ENCODE data around the gene ARSG. TPM values are rescaled to one million over a fixed set of nuclear protein-coding genes. Genes with fewer than 3 reads are reported as not detected.
"Not testable (repeated sequence)": the region's sequence is repeated elsewhere in the genome, so short reads cannot be mapped to it uniquely, and the experiment has no call there.

The ARSG gene
- total RNA-seq (2014; rRNA removed; shearing (Covaris generic)), result 31.7 and 32.9 TPM in 2 replicates
- polyA plus RNA-seq (2015; cell fraction: cytosol; rRNA removed), result 26.5 and 42.3 TPM in 2 replicates
- polyA plus RNA-seq (2015; cell fraction: nucleus; rRNA removed), result 48.1 and 65.6 TPM in 2 replicates

DNA sequence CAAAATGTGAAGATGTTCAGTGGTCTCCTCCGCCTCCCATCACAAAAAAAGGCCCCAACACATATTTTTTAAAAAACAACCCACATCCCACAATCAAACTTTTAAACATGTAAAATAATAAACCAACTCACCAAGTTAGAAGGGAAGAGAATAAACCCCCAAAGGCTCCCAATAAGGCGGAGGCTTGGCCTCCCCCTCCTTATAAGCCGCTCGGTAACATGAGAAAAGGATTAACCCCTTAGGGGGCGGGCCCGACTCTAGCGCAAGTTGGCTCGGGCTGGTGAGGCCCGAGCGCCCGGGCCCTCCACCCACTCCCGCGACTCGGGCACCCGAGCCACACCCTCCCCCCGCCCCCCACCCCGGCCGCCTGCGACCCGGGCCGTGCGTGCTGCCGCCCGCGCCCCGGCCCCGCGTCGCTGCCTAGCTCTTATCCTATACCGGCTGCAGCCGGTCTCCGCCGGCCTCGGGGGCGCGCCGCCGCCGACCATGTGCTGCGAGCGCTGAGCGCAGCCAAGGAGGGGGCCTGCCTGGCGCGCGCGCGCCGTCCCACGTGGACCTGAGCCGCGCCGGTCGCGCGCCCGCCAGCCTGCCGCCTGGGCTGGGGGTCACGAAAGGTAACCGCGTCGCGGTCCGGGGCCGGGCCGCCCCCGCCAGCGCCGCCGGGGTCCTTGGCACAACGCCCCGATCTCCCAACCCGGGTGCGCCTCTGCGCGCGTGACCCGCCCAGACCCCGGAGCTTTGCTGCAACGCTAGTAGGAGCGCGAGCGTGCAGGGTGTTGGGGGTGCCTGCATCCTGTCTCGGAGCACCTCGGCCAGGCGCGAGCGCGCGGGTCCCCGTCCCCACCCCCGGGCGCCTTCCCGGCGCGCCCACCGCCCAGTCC is at the start of gene ARSG, which contains the start of gene SLC16A6:
ARSG (plus strand) TSS at position 541 of the 881 bp plus-strand sequence. CDS start 15,999 bp downstream, outside the sequence.
SLC16A6 (minus strand) TSS at position 173 of the 881 bp plus-strand sequence. CDS start 12,807 bp downstream, outside the sequence.
- peak; percentile 98 for DNase-seq (ENCODE audit: low read depth, low spot score)
- in situ Hi-C loops (cut with HindIII; ENCODE audit: low pct_unique_long_range_greater_than_20kb, low sequenced_read_pairs), result no loop called here

DNA sequence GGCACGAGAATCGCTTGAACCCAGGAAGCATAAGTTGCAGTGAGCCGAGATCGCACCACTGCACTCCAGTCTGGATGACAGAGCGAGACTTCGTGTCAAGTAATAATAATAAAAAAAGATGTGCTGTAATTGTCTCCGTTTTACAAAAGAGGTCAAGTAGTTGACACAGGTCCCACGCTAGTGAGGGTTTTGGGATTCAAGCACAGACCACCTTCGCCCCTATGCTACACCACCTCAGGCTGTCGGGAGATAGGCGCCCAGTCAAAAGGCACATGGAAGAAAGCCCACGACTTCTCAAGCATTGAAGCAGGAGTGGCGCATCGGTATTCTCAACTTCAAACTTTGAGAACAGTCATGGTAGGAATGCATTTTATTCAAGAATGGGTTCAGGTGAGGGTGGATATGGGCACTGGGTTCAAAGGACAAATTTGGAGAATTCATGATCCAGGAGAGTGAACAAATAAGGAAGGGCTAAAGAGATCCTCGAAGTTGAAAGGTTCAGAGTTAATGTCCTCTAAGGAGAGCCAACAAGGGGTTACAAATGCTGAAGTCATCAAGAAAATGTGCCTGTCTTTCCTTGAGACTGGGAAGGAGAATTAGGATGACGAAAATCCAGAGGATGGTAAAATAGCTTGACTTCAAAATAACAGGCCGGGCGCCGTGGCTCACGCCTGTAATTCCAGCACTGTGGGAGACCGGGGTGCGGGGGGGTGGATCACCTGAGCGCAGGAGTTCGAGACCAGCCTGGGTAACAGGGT is 44.8 kb upstream of the ARSG start:
- in situ Hi-C loops (cut with HindIII; ENCODE audit: low pct_unique_long_range_greater_than_20kb, low sequenced_read_pairs), result no loop called here
- no peak for DNase-seq (ENCODE audit: low read depth, low spot score)

DNA sequence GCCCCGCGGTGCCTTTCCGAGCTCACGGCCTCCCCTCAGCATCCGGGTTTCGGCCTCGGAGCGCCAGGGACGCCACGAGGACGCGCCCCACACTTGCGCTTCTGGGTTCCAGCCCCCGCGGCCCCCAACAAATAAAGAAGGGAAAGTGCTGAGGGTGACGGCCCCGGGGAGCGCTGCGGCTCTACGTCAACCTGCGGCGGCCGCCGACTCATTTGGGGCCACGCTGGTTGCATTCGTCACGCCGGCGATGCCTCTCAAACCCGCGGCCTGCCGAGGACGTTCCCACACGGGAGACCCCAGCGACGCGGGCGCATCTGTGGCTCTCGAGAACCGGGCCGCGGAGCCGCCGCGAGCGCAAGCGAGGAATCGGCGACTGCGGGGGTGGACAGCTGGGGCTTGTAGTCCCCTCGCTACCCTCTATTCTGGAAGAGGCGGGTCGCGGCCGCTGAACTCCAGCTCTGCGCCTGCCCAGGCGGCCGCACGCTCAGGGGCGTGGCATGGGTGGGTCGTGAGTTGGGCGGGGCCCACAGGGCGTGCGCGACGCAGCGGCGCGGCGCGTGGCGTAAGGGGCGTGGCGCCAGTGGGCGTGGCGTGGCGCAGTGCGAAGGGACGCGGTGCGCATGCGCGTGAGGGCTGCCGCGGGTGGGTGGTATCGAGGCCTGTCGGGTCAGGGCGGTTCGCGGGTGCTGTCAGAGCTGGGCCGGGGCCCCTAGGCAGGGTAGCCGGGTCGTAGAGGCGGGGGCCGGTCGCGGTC is 43.7 kb upstream of the ARSG start, which contains the start of gene AMZ2:
AMZ2 (plus strand) TSS at position 599 of the 754 bp plus-strand sequence. CDS start 2,145 bp downstream, outside the sequence.
- in situ Hi-C loops (cut with HindIII; ENCODE audit: low pct_unique_long_range_greater_than_20kb, low sequenced_read_pairs), result no loop called here
- DNase-seq (ENCODE audit: low read depth, low spot score), result peak; percentile 97

DNA sequence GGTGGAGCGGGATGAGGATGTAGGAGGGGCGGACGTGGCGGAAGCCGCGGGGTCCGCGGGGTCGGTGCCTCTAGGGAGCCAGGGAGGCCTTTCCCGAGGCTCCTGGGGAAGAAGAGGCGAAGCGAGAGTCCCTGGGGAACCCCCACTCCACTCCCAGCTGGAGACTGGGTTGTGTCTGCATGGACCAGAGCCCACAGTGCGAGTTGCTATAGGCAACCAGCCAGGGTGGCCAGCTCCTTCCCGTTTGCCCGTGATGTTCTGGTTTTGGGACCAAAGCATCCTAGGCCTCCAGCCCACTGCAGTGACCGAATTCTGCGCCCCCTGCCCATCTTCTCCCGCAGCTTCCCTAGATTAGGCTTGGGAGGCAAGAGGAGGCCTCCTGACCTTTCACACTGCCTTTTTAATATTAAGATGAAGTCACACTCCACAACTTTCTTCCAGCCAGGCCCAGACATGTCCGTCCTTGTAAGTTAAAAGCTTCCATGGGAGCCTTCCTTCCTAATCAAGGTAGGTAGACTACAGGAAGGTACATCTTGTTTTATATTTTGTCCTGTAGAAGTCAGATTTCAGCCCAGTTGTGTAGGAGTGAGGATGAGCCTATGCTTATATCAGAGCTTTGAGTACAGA is 43.0 kb upstream of the ARSG start:
- DNase-seq (ENCODE audit: low read depth, low spot score), result no peak
- in situ Hi-C loops (cut with HindIII; ENCODE audit: low pct_unique_long_range_greater_than_20kb, low sequenced_read_pairs), result no loop called here

DNA sequence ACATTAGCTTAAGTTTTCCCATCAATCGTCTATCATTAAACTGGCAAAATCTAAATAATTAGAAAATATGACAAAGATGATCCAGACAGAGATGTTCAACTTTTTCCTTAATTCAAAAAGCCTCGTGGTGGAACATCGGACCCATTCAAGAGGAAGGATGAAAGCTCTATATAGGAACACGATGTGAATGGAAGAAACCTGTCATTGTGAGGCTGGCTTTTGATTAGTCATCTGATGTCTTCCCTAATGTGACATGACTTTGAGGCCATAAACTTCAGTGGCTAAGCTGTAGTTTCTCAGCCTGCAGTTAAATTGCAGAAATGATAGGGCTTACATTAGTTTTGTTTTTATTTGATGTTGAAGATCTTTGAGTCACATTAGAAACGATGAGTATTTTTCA is 42.4 kb upstream of the ARSG start:
- no peak for DNase-seq (ENCODE audit: low read depth, low spot score)
- in situ Hi-C loops (cut with HindIII; ENCODE audit: low pct_unique_long_range_greater_than_20kb, low sequenced_read_pairs), result no loop called here

DNA sequence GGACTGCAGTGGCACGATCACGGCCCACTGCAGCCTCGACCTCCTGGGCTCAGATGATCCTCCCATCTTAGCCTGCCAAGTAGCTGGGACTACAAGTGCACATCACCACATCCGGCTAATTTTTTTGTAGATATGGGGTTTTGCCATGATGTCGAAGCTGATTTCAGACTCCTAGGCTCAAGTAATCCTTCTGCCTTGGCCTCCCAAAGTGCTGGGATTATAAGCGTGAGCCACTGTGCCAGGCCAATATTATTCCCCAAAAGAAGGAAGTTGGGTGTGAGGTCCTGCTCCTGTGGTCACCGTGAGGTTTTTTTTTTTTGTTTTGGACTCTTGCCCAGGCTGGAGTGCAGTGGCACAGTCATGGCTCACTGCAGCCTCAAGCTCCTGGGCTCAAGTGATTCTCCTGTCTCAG is 41.9 kb upstream of the ARSG start:
- in situ Hi-C loops (cut with HindIII; ENCODE audit: low pct_unique_long_range_greater_than_20kb, low sequenced_read_pairs), result no loop called here
- no peak for DNase-seq (ENCODE audit: low read depth, low spot score)

DNA sequence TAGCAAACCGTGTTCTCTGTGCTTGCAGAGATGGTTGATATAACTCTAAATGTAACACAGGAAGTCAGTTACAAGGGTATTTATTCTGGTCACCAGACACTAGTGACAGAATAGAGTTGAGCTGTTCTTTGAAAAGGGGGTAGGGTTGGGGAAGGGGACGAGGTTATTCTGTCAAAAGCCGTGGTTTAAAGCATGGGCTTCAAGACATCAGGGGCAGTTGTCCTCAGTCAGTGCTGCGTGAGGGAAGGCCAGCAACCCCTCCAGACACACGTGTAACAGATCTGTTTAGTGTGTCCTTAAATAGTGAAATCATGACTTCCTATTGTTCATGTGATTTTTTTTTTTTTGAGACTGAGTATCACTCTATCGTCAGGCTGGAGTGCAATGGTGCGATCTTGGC is 37.9 kb upstream of the ARSG start:
- DNase-seq (ENCODE audit: low read depth, low spot score); in situ Hi-C loops (cut with HindIII; ENCODE audit: low pct_unique_long_range_greater_than_20kb, low sequenced_read_pairs): not testable (repeated sequence)

DNA sequence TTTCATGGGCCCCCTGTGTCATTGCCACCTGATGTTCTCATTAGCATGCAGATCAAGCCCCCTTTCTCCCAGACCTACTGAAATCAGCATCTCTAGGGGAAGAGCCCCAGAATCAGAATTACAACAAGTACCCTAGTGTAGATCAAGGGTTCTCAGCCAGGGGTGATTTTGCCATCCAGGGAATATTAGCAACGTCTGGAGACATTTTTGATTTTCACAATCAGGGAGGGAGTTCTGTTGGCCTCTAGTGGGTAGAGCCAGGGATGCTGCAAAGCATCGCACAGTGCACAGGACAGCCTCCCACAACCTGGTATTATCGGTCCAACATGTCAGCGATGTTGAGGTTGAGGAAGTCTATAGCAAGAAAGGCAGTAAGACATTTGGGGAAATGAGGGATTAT is 36.1 kb upstream of the ARSG start:
- in situ Hi-C loops (cut with HindIII; ENCODE audit: low pct_unique_long_range_greater_than_20kb, low sequenced_read_pairs), result no loop called here
- no peak for DNase-seq (ENCODE audit: low read depth, low spot score)

DNA sequence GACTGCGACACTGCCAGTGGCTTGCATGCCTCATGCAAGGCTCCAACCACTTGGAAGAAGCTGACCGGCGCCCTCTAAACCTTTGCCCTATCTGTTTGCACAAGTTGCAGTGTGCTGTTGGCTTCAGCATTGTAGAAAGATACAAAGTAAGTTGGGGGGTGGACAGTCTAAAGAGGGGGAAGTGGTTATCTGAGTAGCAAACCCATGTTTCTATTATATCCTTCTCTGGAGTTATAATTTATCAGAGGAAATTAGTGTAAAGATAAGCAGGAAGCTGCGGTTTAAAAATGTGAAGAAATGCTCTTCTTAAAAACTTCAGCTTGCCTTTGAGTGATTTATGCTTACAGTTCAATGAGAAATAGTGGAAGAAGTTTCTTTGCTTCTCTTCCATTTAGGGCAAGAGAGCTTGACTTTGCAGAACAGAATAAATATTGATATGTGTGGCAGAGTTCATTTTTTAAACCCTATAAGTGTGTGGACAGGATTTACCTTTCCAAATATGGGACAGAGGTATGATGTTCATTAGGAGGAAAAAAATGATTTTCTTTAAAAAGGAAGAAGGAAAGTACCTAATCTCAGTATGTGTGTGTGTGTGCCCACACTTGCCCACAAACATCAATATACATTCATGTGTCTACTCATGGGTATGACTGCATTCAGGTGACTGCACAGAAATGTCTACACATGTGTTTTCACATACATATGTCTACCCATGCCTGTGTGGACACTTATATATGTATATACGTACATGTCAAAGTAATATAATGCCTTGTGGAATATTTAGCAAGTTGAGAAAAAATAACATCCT is 35.4 kb upstream of the ARSG start:
- DNase-seq (ENCODE audit: low read depth, low spot score), result no peak
- in situ Hi-C loops (cut with HindIII; ENCODE audit: low pct_unique_long_range_greater_than_20kb, low sequenced_read_pairs), result no loop called here

DNA sequence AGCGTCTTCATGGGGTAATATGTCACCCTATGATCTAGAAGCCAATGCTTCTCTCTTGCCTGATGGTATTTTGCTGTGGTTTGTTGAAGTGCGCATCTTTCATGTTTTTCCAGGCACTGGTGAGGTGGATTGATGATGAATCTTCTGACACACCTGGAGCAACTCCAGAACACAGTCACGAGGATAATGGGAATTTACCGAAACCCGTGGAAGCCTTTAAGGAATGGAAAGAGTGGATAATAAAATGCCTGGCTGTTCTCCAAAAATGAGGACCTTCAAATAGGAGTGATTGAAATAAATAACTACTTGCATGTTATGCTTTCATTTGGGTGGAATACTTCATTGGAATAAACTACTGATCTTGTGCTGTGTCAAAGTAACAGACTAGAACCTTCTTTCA is 34.6 kb upstream of the ARSG start:
- in situ Hi-C loops (cut with HindIII; ENCODE audit: low pct_unique_long_range_greater_than_20kb, low sequenced_read_pairs); DNase-seq (ENCODE audit: low read depth, low spot score): not testable (repeated sequence)

DNA sequence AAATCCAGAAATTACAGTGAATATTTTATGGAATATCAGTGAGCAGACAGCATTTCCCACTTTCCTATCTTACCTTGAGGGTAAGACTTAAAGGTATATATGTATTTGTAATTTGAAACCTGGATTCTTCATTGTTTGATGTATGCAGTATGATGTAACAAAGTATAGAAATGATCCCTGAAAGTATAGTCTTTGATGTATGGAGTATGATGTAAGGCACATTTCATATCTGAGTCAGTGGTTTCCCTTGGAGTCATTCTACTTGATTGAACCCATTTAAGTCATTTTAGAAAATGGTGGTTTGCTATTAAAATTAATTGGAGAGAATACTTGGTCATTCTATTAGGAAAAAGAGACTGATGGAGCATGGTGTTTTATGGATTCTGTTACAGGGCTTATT is 33.4 kb upstream of the ARSG start:
- in situ Hi-C loops (cut with HindIII; ENCODE audit: low pct_unique_long_range_greater_than_20kb, low sequenced_read_pairs), result no loop called here

DNA sequence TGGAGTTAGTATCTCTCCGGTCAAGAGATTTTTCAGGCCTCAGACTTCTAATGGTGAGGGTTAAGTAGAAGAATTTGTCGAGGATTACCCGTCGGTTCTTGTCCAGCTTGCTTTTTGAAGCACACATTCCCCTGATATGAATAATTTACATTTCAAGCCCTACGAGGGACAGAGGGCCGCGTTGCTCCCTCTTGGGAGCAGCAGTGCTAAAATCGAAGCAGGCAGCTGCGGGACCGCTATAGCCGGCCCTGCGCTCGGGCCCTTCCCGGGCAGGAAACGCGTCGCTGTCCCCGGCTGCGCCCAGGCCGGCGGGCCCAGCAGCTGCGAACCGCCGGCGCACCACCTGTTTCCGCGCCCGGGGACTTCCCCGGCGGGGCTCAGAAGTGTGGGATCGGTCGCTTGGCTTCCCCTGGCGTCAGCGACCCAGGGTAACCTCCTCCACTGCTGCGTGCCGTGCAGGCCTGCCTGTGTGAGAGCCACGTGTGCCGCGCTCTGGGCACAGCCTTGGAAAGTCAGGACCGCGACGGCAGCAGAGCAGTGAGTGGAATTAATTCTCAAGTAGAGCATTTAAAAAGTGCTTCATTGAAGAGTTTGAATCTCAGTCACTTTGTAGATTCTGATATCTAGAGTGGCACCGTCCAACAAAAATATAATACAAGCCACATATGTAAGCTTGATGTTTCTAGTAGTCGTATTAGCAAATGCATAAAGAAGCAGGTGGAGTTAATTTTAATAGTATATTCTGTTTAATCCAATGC is 32.2 kb upstream of the ARSG start:
- in situ Hi-C loops (cut with HindIII; ENCODE audit: low pct_unique_long_range_greater_than_20kb, low sequenced_read_pairs); DNase-seq (ENCODE audit: low read depth, low spot score): not testable (repeated sequence)

More for the DNA sequence above, 33.4 kb upstream of the ARSG start:
- DNase-seq (ENCODE audit: low read depth, low spot score), result no peak

DNA sequence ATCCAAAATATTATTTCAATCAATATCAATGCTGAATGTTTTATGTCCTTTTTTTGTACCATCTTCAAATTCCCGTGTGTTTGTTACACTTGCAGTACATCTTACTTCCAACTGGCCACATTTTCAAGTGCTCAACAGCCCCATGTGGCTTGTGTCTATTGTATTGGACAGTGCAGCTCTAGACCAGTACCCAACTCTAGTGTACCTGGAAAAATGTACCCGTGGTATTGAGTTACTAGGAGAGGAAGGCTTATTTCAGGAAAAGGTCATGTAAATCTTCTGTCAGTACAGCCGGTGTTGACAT is 31.7 kb upstream of the ARSG start:
- in situ Hi-C loops (cut with HindIII; ENCODE audit: low pct_unique_long_range_greater_than_20kb, low sequenced_read_pairs); DNase-seq (ENCODE audit: low read depth, low spot score): not testable (repeated sequence)

DNA sequence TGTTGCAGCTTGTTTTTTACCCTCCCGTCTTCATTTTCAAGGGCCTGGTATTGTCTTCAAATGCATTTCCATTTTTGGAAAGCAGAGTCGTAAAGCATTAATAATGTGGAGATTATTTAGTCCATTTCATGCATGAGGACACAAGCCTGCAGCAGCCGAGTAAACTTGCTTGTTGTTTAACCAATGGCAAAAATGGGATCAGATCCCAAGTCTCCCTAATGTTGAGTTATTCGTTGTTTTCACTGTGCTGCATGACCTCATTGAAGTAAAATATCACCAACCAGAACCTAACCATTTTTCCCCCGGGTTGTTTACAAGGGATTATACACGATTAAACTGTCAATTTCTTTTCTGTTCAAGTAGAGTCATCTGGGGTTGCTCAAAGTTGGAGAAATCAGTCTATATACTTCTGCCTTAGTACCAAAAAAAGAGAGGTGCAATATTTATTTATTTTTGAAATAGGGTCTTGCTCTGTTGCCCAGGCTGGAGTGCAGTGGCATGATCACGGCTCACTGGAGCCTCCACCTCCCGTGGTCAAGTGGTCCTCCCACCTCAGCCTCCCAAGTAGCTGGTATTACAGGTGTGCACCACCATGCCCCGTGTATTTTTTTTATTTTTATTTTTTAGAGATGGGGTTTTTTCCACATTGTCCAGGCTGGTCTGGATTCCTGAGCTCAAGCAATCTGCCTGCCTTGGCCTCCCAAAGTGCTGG is 31.1 kb upstream of the ARSG start:
- DNase-seq (ENCODE audit: low read depth, low spot score), result no peak
- in situ Hi-C loops (cut with HindIII; ENCODE audit: low pct_unique_long_range_greater_than_20kb, low sequenced_read_pairs), result no loop called here

DNA sequence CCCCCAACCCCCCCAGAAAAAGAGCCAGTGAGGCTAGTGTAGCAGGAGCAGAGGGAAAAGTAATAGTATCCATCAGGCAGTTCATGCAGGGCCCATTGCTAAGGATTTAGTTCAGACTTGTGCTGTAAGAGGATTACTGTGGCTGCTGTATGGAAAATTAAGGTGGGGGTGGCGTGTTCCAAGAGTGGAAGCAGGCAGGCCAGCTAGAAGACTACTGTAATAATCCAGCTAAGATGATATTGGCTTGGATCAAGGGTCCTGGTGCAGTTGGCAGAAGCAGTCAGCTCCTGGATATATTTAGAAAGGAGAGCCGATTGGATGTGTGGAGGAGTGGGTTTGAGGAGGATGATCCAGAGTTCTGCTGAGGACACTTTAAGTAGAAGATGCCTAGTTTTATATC is 28.8 kb upstream of the ARSG start:
- DNase-seq (ENCODE audit: low read depth, low spot score); in situ Hi-C loops (cut with HindIII; ENCODE audit: low pct_unique_long_range_greater_than_20kb, low sequenced_read_pairs): not testable (repeated sequence)

All from SK-MEL-5 (cell line).